DND-41 (cell line): Measurements from ENCODE around the gene NR2F1.

Experiments
- CTCF ChIP-seq: IDR thresholded peaks from 2 replicates; pipeline ENCODE4 v1.5.1; 2012; ENCODE audit warnings: borderline replicate concordance, low read length, moderate library complexity, mild to moderate bottlenecking; ENCODE audit not compliant: poor library complexity, severe bottlenecking; ENCODE audit errors: extremely low read depth
- EZH2 ChIP-seq: IDR thresholded peaks from 3 replicates; pipeline ENCODE4 v1.6.1; 2012; ENCODE audit warnings: borderline replicate concordance, low read depth, mild to moderate bottlenecking, moderate library complexity, low read length, inconsistent platforms; ENCODE audit not compliant: severe bottlenecking

- TF ChIP-seq CTCF, result no peak
- TF ChIP-seq EZH2, result no peak
Measured at GRCh38 chr5:93589829-93590215, 6.8 kb downstream of the NR2F1 start.
